B cell (primary cell): Measurements from ENCODE around the gene CUL1. TPM values are rescaled to one million over a fixed set of nuclear protein-coding genes. Genes with fewer than 3 reads are reported as not detected.

Experiments
- ATAC-seq: fragments of 200-7000 bp; cut with Tn5 transposase; one replicate; pipeline ENCODE4 v1.10.0; 2021; ENCODE audit warnings: low read depth, mild to moderate bottlenecking, moderate number of reproducible peaks, moderate library complexity
- CTCF ChIA-PET: fragments of 350-600 bp; sonication (Branson Sonifier 250); formaldehyde crosslinking; loops from one replicate; lab custom pipeline; 2021; ENCODE audit warnings: antibody characterized with exemption, inconsistent platforms; lab: Charles Lee
- POLR2A ChIA-PET: fragments of 350-600 bp; sonication (Branson Sonifier 250); formaldehyde crosslinking; loops from one replicate; lab custom pipeline; 2021; ENCODE audit warnings: antibody characterized with exemption; lab: Charles Lee
- DNase-seq: peaks from one replicate; pipeline ENCODE4 v3.0.0; 2013
- H2AFZ ChIP-seq: 2 replicates; pipeline ENCODE4 v1.6.1; 2012; ENCODE audit warnings: mild to moderate bottlenecking, low read depth, low read length; ENCODE audit not compliant: insufficient read depth, poor library complexity, severe bottlenecking
- H3K27ac ChIP-seq, 2 donors: 1 replicate in 1 of 2; 2 replicates in 1 of 2; pipeline ENCODE4 v1.5.1; 2012 to 2013; ENCODE audit warnings: low read length in 2 of 2, mild to moderate bottlenecking in 2 of 2, moderate library complexity in 1 of 2
- H3K27me3 ChIP-seq, 4 experiments: fragments of 200-600 bp in 1 of 4; sonication (generic) in 1 of 4; replicated peaks in 1 of 4; 1 replicate in 2 of 4; 2 replicates in 2 of 4; pipeline versions ENCODE4 v1.6.1 to v1.7.0; 2013 to 2016; ENCODE audit warnings: low read length in 3 of 4, mild to moderate bottlenecking in 2 of 4, mixed read lengths in 1 of 4, moderate library complexity in 1 of 4; ENCODE audit not compliant: insufficient read depth in 4 of 4, control insufficient read depth in 3 of 4; ENCODE audit errors: control extremely low read depth in 1 of 4
- H3K36me3 ChIP-seq, 2 experiments: replicated peaks in 1 of 2; 1 replicate in 1 of 2; 2 replicates in 1 of 2; pipeline versions ENCODE4 v1.6.1 to v1.7.1; 2013; ENCODE audit warnings: low read length in 1 of 2; ENCODE audit not compliant: insufficient read depth in 2 of 2, control insufficient read depth in 1 of 2; ENCODE audit errors: control extremely low read depth in 1 of 2, extremely low read depth in 1 of 2
- H3K4me1 ChIP-seq, 2 donors: fragments of 200-600 bp in 1 of 2; sonication (generic) in 1 of 2; 1 replicate in 1 of 2; 2 replicates in 1 of 2; pipeline versions ENCODE4 v1.5.1 to v1.6.1; 2013 to 2017; ENCODE audit warnings: low read length in 2 of 2; ENCODE audit not compliant: control insufficient read depth in 2 of 2, insufficient read depth in 2 of 2
- H3K4me2 ChIP-seq: replicated peaks from 2 replicates; pipeline ENCODE3; 2012; ENCODE audit warnings: mild to moderate bottlenecking, low read depth, low read length; ENCODE audit not compliant: poor library complexity, severe bottlenecking
- H3K4me3 ChIP-seq, 5 experiments: fragments of 200-600 bp in 1 of 5; sonication (generic) in 1 of 5; 1 replicate in 3 of 5; 2 replicates in 2 of 5; pipeline versions ENCODE4 v1.5.1 to v1.7.0; 2011 to 2016; ENCODE audit warnings: low read length in 4 of 5, mild to moderate bottlenecking in 4 of 5, low read depth in 2 of 5, control low read depth in 1 of 5, moderate library complexity in 1 of 5; ENCODE audit not compliant: insufficient read depth in 1 of 5; ENCODE audit errors: control extremely low read depth in 1 of 5, extremely low read depth in 1 of 5
- H3K79me2 ChIP-seq: fragments of 200-600 bp; sonication (generic); one replicate; pipeline ENCODE4 v1.6.0; 2016; ENCODE audit warnings: low read length; ENCODE audit not compliant: control insufficient read depth, insufficient read depth
- H3K9ac ChIP-seq: fragments of 200-600 bp; sonication (generic); 2 replicates; pipeline ENCODE4 v1.6.1; 2017; ENCODE audit warnings: mild to moderate bottlenecking, low read length, moderate library complexity
- H3K9me3 ChIP-seq, 3 donors: one replicate each; pipeline versions ENCODE4 v1.6.1 to v1.7.1; 2013; ENCODE audit warnings: low read length in 2 of 3; ENCODE audit not compliant: control insufficient read depth in 2 of 3, insufficient read depth in 1 of 3; ENCODE audit errors: control extremely low read depth in 1 of 3
- H4K20me1 ChIP-seq: 2 replicates; pipeline ENCODE4 v1.6.0; 2012; ENCODE audit warnings: mild to moderate bottlenecking, low read length; ENCODE audit not compliant: insufficient read depth, control insufficient read depth, poor library complexity, severe bottlenecking
- H3K27ac Mint-ChIP-seq: one replicate; pipeline ENCODE4 v1.8.0; 2021; ENCODE audit warnings: mixed read lengths
- H3K27me3 Mint-ChIP-seq: one replicate; pipeline ENCODE4 v1.8.0; 2021; ENCODE audit warnings: mixed read lengths
- H3K4me1 Mint-ChIP-seq: one replicate; pipeline ENCODE4 v1.8.0; 2021; ENCODE audit warnings: mixed read lengths
- H3K4me3 Mint-ChIP-seq: one replicate; pipeline ENCODE4 v1.8.0; 2021; ENCODE audit warnings: mixed read lengths
- H3K9me3 Mint-ChIP-seq: one replicate; pipeline ENCODE4 v1.8.0; 2022; ENCODE audit warnings: mixed read lengths; ENCODE audit not compliant: insufficient read depth
- EZH2 ChIP-seq: IDR thresholded peaks from 2 replicates; pipeline ENCODE4 v1.6.1; 2012; ENCODE audit warnings: borderline replicate concordance, low read depth, mild to moderate bottlenecking, moderate library complexity, low read length; ENCODE audit not compliant: insufficient read depth, poor library complexity, severe bottlenecking
- WGBS: methylation state at CpG from one replicate; pipeline ENCODE4 v1.1.5; 2013; ENCODE audit warnings: missing lambda C conversion rate; ENCODE audit not compliant: insufficient coverage; 5-methylcytosine and 5-hydroxymethylcytosine counted together
- intact Hi-C: fragments of 100-400 bp; cut with micrococcal nuclease; formaldehyde crosslinking; loops from one replicate; pipeline ENCODE4 v1.10.0; 2022
- polyA plus RNA-seq: library from polyadenylated mRNA; depleted of rRNA; stranded (reverse); fragments of >200 nt; gene quantifications from 2 replicates; pipeline ENCODE4 v1.2.3, GENCODE V29; 2012
- total RNA-seq, 2 donors: library from RNA; stranded (reverse); fragments of 120-200 nt in 1 of 2; gene quantifications; 1 replicate in 1 of 2; 2 replicates in 1 of 2; pipeline versions ENCODE4 v1.2.3 to v1.2.4, GENCODE V29; 2013 to 2022
- TF ChIP-seq, protein P1 (sequence below): fragments of 200-600 bp; IDR thresholded peaks from one replicate; pipeline ENCODE4 v1.8.0; 2022; ENCODE audit warnings: antibody characterized with exemption, mild to moderate bottlenecking

The CUL1 gene
- total and polyA plus RNA-seq, 2 donors (not counting 1 experiment from before 2014, with no cell fraction given): 26.9 to 51.1 TPM

DNA sequence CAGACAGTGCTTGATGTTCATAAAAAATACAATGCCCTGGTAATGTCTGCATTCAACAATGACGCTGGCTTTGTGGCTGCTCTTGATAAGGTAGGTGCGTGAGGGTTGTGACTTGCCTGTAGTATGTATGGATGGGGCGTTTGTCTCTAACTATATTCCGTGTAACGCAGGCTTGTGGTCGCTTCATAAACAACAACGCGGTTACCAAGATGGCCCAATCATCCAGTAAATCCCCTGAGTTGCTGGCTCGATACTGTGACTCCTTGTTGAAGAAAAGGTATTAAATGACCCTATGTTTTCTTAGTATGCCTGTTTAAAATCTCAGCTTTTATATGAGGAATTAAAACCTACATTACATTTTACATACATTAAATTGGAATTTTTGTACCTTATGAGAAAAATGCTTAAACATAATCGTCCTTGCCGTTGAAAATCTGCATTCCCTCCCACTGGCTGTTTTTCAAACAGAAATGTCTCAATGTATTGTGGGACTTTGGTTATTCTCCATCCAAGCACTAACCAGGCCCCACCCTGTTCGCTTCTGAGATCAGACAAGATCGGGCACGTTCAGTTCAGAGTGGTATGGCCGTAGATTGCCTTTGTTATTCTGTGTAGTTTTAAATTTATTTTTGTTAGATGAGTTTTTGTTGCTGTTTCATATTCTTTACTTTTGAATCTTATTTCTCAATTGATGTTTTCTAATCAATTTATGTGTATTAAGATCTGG, 85.3 kb downstream of the CUL1 start:
- no peaks in the 10 kb centered on the region for H3K27me3 ChIP-seq
- Mint-ChIP-seq H3K4me3 (no peak overlapping the region), H3K27ac (no peak overlapping the region), H3K27me3 (no peaks in the 10 kb centered on the region), H3K4me1 (no peaks in the 10 kb centered on the region), H3K9me3 (no peaks in the 10 kb centered on the region)
- WGBS: 94% methylated on average over 3 of the region's 15 CpGs
- CTCF ChIA-PET: no interaction called here
- no peak for TF ChIP-seq EZH2
- TF ChIP-seq, protein P1, sequence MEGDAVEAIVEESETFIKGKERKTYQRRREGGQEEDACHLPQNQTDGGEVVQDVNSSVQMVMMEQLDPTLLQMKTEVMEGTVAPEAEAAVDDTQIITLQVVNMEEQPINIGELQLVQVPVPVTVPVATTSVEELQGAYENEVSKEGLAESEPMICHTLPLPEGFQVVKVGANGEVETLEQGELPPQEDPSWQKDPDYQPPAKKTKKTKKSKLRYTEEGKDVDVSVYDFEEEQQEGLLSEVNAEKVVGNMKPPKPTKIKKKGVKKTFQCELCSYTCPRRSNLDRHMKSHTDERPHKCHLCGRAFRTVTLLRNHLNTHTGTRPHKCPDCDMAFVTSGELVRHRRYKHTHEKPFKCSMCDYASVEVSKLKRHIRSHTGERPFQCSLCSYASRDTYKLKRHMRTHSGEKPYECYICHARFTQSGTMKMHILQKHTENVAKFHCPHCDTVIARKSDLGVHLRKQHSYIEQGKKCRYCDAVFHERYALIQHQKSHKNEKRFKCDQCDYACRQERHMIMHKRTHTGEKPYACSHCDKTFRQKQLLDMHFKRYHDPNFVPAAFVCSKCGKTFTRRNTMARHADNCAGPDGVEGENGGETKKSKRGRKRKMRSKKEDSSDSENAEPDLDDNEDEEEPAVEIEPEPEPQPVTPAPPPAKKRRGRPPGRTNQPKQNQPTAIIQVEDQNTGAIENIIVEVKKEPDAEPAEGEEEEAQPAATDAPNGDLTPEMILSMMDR: no peak
- no peak overlapping the region for H3K4me3 ChIP-seq
- H4K20me1 ChIP-seq: no peaks in the 10 kb centered on the region
- POLR2A ChIA-PET: no interaction called here
- H3K4me1 ChIP-seq: no peaks in the 10 kb centered on the region
- ATAC-seq (no peak), DNase-seq (no peak)
- no peak overlapping the region for H3K4me2 ChIP-seq
- H3K9ac ChIP-seq: no peak overlapping the region
- H3K36me3 ChIP-seq: peaks cover 14 to 68% of the 10 kb centered on the region in 2 experiments
- no peaks in the 10 kb centered on the region for H3K9me3 ChIP-seq
- no peak overlapping the region for H2AFZ ChIP-seq
- no peak overlapping the region for H3K27ac ChIP-seq
- intact Hi-C loops: no loop called here
- no peaks in the 10 kb centered on the region for H3K79me2 ChIP-seq

DNA sequence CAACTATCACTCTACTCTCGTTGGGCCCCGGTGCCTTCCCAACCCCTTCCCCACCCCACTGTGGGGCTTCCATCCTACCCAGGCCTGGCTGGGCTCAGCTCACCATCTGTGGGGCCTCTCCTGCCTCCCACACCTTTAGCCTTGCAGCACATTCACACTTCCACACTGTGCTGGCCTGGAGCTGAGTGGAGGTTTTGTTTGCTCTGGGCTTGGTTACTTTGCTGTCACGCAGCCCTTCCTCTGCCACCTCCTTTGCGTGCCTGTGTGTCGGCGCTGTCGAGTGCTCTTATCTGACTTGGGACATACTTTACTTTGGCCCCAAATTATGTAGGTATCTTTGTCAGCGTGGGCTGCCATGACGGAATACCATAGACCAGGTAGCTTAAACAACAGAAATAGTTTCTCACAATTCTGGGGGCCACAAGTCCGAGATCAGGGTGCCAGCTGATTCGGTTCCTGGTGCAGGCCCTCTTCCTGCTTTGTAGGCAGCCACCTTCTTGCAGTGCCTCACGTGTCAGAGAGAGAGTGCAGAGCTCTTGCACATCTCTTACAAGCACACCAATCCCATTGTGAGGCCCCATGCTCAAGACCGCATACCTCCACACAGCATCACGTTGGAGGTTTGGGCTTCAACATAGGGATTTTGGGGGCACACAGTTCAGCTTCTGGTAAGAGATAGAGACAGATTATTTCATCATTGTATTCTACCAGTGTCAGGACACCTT, 89.0 kb downstream of the CUL1 start:
- ATAC-seq: no peak
- Histone ChIP-seq H3K4me1 (no peaks in the 10 kb centered on the region), H3K27ac (no peak overlapping the region), H3K79me2 (no peaks in the 10 kb centered on the region), H3K4me2 (no peak overlapping the region), H3K9ac (no peak overlapping the region), H4K20me1 (no peaks in the 10 kb centered on the region), H3K9me3 (no peaks in the 10 kb centered on the region), H3K36me3 (peaks cover 12 to 78% of the 10 kb centered on the region in 2 experiments), H3K27me3 (no peaks in the 10 kb centered on the region), H2AFZ (no peak overlapping the region), H3K4me3 (no peak overlapping the region)
- intact Hi-C loops: no loop called here
- no peaks in the 10 kb centered on the region for H3K4me1 Mint-ChIP-seq
- POLR2A ChIA-PET: no interaction called here
- H3K27me3 Mint-ChIP-seq: no peaks in the 10 kb centered on the region
- no peak overlapping the region for H3K4me3 Mint-ChIP-seq
- DNase-seq: no peak
- TF ChIP-seq, protein P1: no peak
- TF ChIP-seq EZH2: no peak
- CTCF ChIA-PET: no interaction called here
- no peaks in the 10 kb centered on the region for H3K9me3 Mint-ChIP-seq
- whole genome bisulfite sequencing: 96% methylated on average over 10 of the region's 14 CpGs
- no peak overlapping the region for H3K27ac Mint-ChIP-seq
